GM12801 (cell line): ENCODE data around the gene ZNF488.

Source experiments
- CTCF ChIP-seq: IDR thresholded peaks from one replicate; pipeline ENCODE4 v1.5.1; 2011; ENCODE audit warnings: control low read depth; ENCODE audit not compliant: insufficient read length; ENCODE audit errors: extremely low read depth

Gene ZNF488

GRCh38 chr10:47361293-47361692 lies 22.8 kb downstream of the ZNF488 start:
- no peak for TF ChIP-seq CTCF

- TF ChIP-seq CTCF, result no peak
Measured at GRCh38 chr10:47360419-47361040, 23.6 kb downstream of the ZNF488 start.

GRCh38 chr10:47359626-47360418 lies 24.3 kb downstream of the ZNF488 start:
- TF ChIP-seq CTCF, result no peak

- no peak for TF ChIP-seq CTCF
Measured at GRCh38 chr10:47359101-47359500, 25.0 kb downstream of the ZNF488 start.

GRCh38 chr10:47358457-47358856 lies 25.6 kb downstream of the ZNF488 start:
- no peak for TF ChIP-seq CTCF

GRCh38 chr10:47357911-47358310 lies 26.2 kb downstream of the ZNF488 start:
- TF ChIP-seq CTCF, result no peak

- no peak for TF ChIP-seq CTCF
Measured at GRCh38 chr10:47357131-47357582, 26.9 kb downstream of the ZNF488 start.
